GM12878 (cell line): ENCODE measurements around the gene CALHM4. TPM values are rescaled to one million over a fixed set of nuclear protein-coding genes. Genes with fewer than 3 reads are reported as not detected.

ENCODE experiments used
- ATAC-seq: fragments of 200-7000 bp; cut with Tn5 transposase; 3 replicates; pipeline ENCODE4 v1.9.1; 2020; ENCODE audit warnings: mild to moderate bottlenecking, moderate library complexity
- BruUV-seq: library from RNA; stranded (reverse); fragments of 400-500 nt; replicated peaks from 2 replicates; lab custom pipeline; 2021; lab: Mats Ljungman, UMichigan
- CTCF ChIA-PET: fragments of 300-600 bp; sonication (Branson Sonifier 250); formaldehyde crosslinking; extraction: SDS; loops from one replicate; lab custom pipeline; 2021; ENCODE audit warnings: inconsistent platforms; lab: Yijun Ruan, JAX
- POLR2A ChIA-PET: fragments of 350-600 bp; formaldehyde crosslinking; extraction: SDS; loops from one replicate; lab custom pipeline; 2021; ENCODE audit warnings: inconsistent platforms; lab: Charles Lee
- RAD21 ChIA-PET: fragments of 300-600 bp; sonication (Branson Sonifier 250); formaldehyde crosslinking; loops from one replicate; lab custom pipeline; 2023; ENCODE audit warnings: antibody characterized with exemption; ENCODE audit not compliant: unreplicated experiment; lab: Charles Lee
- SMC1A ChIA-PET: fragments of 300-600 bp; sonication (Branson Sonifier 250); formaldehyde crosslinking; loops from one replicate; lab custom pipeline; 2023; ENCODE audit not compliant: unreplicated experiment, uncharacterized antibody; lab: Charles Lee
- DNase-seq: peaks from one replicate; pipeline ENCODE4 v3.0.0-alpha.2; 2011; ENCODE audit warnings: low read depth, low spot score
- FAIRE-seq: peaks from 3 replicates; lab custom pipeline; 2011; peaks lifted over from hg19 to GRCh38; lab: Jason Lieb, UNC
- H2AFZ ChIP-seq: 2 replicates; pipeline ENCODE4 v1.6.0; 2011; ENCODE audit warnings: low read depth, low read length, control low read depth; ENCODE audit not compliant: control insufficient read depth
- H3K27ac ChIP-seq: 2 replicates; pipeline ENCODE4 v1.5.1; 2011; ENCODE audit warnings: control low read depth; ENCODE audit not compliant: control insufficient read depth, insufficient read depth
- H3K27me3 ChIP-seq, 2 experiments: replicated peaks in 1 of 2; 2 replicates each; pipeline versions ENCODE4 v1.6.0 to v1.6.1; 2011; ENCODE audit warnings: low read length in 1 of 2; ENCODE audit not compliant: control insufficient read depth in 2 of 2, insufficient read depth in 2 of 2
- H3K36me3 ChIP-seq, 2 experiments: 2 replicates each; pipeline ENCODE4 v1.5.1; 2011; ENCODE audit warnings: low read length in 1 of 2; ENCODE audit not compliant: control insufficient read depth in 2 of 2, insufficient read depth in 2 of 2
- H3K4me1 ChIP-seq: 2 replicates; pipeline ENCODE4 v1.6.1; 2011; ENCODE audit warnings: mild to moderate bottlenecking, low read length, moderate library complexity, mixed read lengths; ENCODE audit not compliant: control insufficient read depth, insufficient read depth
- H3K4me2 ChIP-seq: 2 replicates; pipeline ENCODE4 v1.6.0; 2011; ENCODE audit warnings: control low read depth; ENCODE audit not compliant: control insufficient read depth, insufficient read depth
- H3K4me3 ChIP-seq: fragments of 200-600 bp; sonication (generic); 2 replicates; pipeline ENCODE4 v1.5.1; 2016
- H3K79me2 ChIP-seq: 2 replicates; pipeline ENCODE4 v1.6.0; 2011; ENCODE audit warnings: low read length; ENCODE audit not compliant: control insufficient read depth, insufficient read depth
- H3K9ac ChIP-seq: 2 replicates; pipeline ENCODE4 v1.8.0; 2011; ENCODE audit warnings: low read length, control low read depth, mixed read lengths; ENCODE audit not compliant: control insufficient read depth, insufficient read depth
- H3K9me3 ChIP-seq: replicated peaks from 3 replicates; pipeline ENCODE4 v1.5.1; 2011; ENCODE audit warnings: mild to moderate bottlenecking, low read length; ENCODE audit not compliant: control insufficient read depth, insufficient read depth
- H4K20me1 ChIP-seq: 2 replicates; pipeline ENCODE4 v1.6.0; 2011; ENCODE audit not compliant: control insufficient read depth, insufficient read depth
- BMI1 ChIP-seq: fragments of 450-650 bp; IDR thresholded peaks from 2 replicates; pipeline ENCODE4 v1.6.1; 2016; ENCODE audit warnings: mild to moderate bottlenecking, moderate library complexity, borderline replicate concordance
- LARP7 ChIP-seq: fragments of 450-650 bp; IDR thresholded peaks from 2 replicates; pipeline ENCODE4 v1.6.1; 2017; ENCODE audit warnings: mild to moderate bottlenecking
- POLR2AphosphoS5 ChIP-seq: IDR thresholded peaks from 2 replicates; pipeline ENCODE4 v1.6.1; 2011; ENCODE audit warnings: mild to moderate bottlenecking, low read length, inconsistent platforms
- RCOR1 ChIP-seq: conservative IDR thresholded peaks from 2 replicates; pipeline ENCODE4 v1.6.1; 2012; ENCODE audit warnings: low read depth, low read length, improper control_type of control experiment
- SIX5 ChIP-seq: IDR thresholded peaks from 2 replicates; pipeline ENCODE4 v1.6.1; 2011; ENCODE audit warnings: mild to moderate bottlenecking, low read depth, low read length, moderate library complexity; ENCODE audit not compliant: severe bottlenecking
- WGBS: methylation state at CpG from one replicate; pipeline ENCODE4 v1.1.6; 2016; ENCODE audit warnings: low lambda C conversion rate; ENCODE audit not compliant: insufficient replicate concordance, insufficient coverage; ENCODE audit errors: missing lambda C conversion rate; 5-methylcytosine and 5-hydroxymethylcytosine counted together
- in situ Hi-C: fragments of 300-500 bp; cut with MboI; formaldehyde crosslinking; loops from 9 replicates; pipeline ENCODE4 v1.14.3; 2018; ENCODE audit warnings: mixed read lengths
- intact Hi-C: fragments of 100-400 bp; cut with micrococcal nuclease; formaldehyde crosslinking; loops from one replicate; pipeline ENCODE4 v1.14.2; 2022; ENCODE audit not compliant: unreplicated experiment
- polyA plus RNA-seq, 11 experiments: library from polyadenylated mRNA; depleted of rRNA in 4 of 11; unstranded in 6 of 11; stranded (reverse) in 5 of 11; fragments of >200 nt; fragmentation: Nextera tagmentation in 4 of 11; fragmentation: Illumina TruSeq in 1 of 11; extraction: Ambion mirVana in 4 of 11; extraction: Trizol in 1 of 11; gene quantifications; 1 replicate in 1 of 11; 2 replicates in 10 of 11; pipeline versions ENCODE4 v1.2.1 to v1.2.3, GENCODE V29; 2011 to 2016; ENCODE audit warnings: inconsistent platforms in 2 of 11, missing spikeins in 2 of 11, low read depth in 1 of 11
- total RNA-seq, 4 experiments: library from RNA; depleted of rRNA in 3 of 4; stranded (reverse); fragments of >200 nt in 3 of 4; fragmentation: Illumina TruSeq in 1 of 4; extraction: Trizol in 1 of 4; gene quantifications; 2 replicates each; pipeline versions ENCODE4 v1.2.1 to v1.2.3, GENCODE V29; 2013 to 2021
- TF ChIP-seq, protein P1 (sequence below): fragments of 450-650 bp; IDR thresholded peaks from 2 replicates; pipeline ENCODE4 v1.6.1; 2018; ENCODE audit warnings: borderline replicate concordance, mild to moderate bottlenecking; ENCODE audit not compliant: partially characterized antibody
- TF ChIP-seq, protein P2 (sequence below): IDR thresholded peaks from 2 replicates; pipeline ENCODE4 v1.6.1; 2012; ENCODE audit warnings: improper control_type of control experiment, low read depth, low read length; ENCODE audit not compliant: insufficient replicate concordance
- TF ChIP-seq, protein P3 (sequence below): fragments of 450-650 bp; IDR thresholded peaks from 2 replicates; pipeline ENCODE4 v1.6.1; 2018; ENCODE audit warnings: mild to moderate bottlenecking, low read depth, moderate library complexity; ENCODE audit not compliant: partially characterized antibody
- TF ChIP-seq, protein P4 (sequence below): IDR thresholded peaks from 2 replicates; pipeline ENCODE4 v1.6.1; 2012; ENCODE audit warnings: mild to moderate bottlenecking, low read depth, low read length

CALHM4 gene
- total and polyA plus RNA-seq, 10 of the 15 experiments (the other 5 are each of a cell fraction or from before 2014, with no cell fraction given) = not detected

DNA sequence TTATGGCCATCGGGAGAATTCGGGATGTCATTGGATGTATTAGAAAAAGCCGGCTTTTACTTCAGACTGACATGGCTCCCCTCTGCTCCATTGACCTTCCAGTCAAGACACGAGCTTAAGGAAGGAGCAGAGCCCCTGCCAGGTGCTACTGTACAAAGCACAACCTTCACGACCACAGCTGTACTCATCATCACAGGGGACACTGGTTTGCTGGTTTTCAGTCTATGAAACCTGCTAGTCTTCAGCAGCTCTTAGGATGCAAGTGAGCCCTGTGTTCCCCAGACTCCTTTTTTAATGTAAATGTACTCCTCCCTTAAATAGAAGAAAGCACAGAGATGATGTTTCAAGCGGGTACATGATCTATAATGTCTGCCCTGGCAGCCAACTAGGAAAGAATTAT lies 6.2 kb upstream of the CALHM4 start:
- in situ Hi-C loops (no loop called here), intact Hi-C loops (no loop called here)
- Histone ChIP-seq H3K27ac (no peak overlapping the region), H3K4me1 (no peaks in the 10 kb centered on the region), H3K36me3 (no peaks in the 10 kb centered on the region), H4K20me1 (no peaks in the 10 kb centered on the region), H3K9ac (no peak overlapping the region), H3K4me2 (no peak overlapping the region), H3K9me3 (no peaks in the 10 kb centered on the region), H2AFZ (no peak overlapping the region), H3K79me2 (no peaks in the 10 kb centered on the region), H3K27me3 (peaks cover 0 to 4% of the 10 kb centered on the region in 2 experiments; a peak in 1 of 4 replicates), H3K4me3 (no peak overlapping the region)
- CTCF ChIA-PET = interaction anchor here (1.3 kb wide), 1 partner anchor 9 kb away, joined by 3 read pairs; no protein-coding TSS in a partner anchor
- BruUV-seq = no TSS peak
- FAIRE-seq (no peak), DNase-seq (no peak), ATAC-seq (no peak)
- POLR2A ChIA-PET = interaction anchor here (0.5 kb wide), 1 partner anchor 536 kb away, joined by 4 read pairs; no protein-coding TSS in a partner anchor
- SMC1A ChIA-PET = no interaction called here
- RAD21 ChIA-PET = no interaction called here
- 55% methylated on average over 6 of the region's 6 CpGs for WGBS
- TF ChIP-seq, protein P1, sequence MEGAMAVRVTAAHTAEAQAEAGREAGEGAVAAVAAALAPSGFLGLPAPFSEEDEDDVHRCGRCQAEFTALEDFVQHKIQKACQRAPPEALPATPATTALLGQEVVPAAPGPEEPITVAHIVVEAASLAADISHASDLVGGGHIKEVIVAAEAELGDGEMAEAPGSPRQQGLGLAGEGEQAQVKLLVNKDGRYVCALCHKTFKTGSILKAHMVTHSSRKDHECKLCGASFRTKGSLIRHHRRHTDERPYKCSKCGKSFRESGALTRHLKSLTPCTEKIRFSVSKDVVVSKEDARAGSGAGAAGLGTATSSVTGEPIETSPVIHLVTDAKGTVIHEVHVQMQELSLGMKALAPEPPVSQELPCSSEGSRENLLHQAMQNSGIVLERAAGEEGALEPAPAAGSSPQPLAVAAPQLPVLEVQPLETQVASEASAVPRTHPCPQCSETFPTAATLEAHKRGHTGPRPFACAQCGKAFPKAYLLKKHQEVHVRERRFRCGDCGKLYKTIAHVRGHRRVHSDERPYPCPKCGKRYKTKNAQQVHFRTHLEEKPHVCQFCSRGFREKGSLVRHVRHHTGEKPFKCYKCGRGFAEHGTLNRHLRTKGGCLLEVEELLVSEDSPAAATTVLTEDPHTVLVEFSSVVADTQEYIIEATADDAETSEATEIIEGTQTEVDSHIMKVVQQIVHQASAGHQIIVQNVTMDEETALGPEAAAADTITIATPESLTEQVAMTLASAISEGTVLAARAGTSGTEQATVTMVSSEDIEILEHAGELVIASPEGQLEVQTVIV = no peak
- TF ChIP-seq POLR2AphosphoS5 = no peak
- TF ChIP-seq, protein P2, sequence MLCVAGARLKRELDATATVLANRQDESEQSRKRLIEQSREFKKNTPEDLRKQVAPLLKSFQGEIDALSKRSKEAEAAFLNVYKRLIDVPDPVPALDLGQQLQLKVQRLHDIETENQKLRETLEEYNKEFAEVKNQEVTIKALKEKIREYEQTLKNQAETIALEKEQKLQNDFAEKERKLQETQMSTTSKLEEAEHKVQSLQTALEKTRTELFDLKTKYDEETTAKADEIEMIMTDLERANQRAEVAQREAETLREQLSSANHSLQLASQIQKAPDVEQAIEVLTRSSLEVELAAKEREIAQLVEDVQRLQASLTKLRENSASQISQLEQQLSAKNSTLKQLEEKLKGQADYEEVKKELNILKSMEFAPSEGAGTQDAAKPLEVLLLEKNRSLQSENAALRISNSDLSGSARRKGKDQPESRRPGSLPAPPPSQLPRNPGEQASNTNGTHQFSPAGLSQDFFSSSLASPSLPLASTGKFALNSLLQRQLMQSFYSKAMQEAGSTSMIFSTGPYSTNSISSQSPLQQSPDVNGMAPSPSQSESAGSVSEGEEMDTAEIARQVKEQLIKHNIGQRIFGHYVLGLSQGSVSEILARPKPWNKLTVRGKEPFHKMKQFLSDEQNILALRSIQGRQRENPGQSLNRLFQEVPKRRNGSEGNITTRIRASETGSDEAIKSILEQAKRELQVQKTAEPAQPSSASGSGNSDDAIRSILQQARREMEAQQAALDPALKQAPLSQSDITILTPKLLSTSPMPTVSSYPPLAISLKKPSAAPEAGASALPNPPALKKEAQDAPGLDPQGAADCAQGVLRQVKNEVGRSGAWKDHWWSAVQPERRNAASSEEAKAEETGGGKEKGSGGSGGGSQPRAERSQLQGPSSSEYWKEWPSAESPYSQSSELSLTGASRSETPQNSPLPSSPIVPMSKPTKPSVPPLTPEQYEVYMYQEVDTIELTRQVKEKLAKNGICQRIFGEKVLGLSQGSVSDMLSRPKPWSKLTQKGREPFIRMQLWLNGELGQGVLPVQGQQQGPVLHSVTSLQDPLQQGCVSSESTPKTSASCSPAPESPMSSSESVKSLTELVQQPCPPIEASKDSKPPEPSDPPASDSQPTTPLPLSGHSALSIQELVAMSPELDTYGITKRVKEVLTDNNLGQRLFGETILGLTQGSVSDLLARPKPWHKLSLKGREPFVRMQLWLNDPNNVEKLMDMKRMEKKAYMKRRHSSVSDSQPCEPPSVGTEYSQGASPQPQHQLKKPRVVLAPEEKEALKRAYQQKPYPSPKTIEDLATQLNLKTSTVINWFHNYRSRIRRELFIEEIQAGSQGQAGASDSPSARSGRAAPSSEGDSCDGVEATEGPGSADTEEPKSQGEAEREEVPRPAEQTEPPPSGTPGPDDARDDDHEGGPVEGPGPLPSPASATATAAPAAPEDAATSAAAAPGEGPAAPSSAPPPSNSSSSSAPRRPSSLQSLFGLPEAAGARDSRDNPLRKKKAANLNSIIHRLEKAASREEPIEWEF = no peak
- TF ChIP-seq RCOR1 = no peak
- TF ChIP-seq, protein P3, sequence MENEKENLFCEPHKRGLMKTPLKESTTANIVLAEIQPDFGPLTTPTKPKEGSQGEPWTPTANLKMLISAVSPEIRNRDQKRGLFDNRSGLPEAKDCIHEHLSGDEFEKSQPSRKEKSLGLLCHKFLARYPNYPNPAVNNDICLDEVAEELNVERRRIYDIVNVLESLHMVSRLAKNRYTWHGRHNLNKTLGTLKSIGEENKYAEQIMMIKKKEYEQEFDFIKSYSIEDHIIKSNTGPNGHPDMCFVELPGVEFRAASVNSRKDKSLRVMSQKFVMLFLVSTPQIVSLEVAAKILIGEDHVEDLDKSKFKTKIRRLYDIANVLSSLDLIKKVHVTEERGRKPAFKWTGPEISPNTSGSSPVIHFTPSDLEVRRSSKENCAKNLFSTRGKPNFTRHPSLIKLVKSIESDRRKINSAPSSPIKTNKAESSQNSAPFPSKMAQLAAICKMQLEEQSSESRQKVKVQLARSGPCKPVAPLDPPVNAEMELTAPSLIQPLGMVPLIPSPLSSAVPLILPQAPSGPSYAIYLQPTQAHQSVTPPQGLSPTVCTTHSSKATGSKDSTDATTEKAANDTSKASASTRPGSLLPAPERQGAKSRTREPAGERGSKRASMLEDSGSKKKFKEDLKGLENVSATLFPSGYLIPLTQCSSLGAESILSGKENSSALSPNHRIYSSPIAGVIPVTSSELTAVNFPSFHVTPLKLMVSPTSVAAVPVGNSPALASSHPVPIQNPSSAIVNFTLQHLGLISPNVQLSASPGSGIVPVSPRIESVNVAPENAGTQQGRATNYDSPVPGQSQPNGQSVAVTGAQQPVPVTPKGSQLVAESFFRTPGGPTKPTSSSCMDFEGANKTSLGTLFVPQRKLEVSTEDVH = no peak
- no peak for TF ChIP-seq BMI1
- no peak for TF ChIP-seq SIX5
- TF ChIP-seq LARP7 = no peak
- TF ChIP-seq, protein P4, sequence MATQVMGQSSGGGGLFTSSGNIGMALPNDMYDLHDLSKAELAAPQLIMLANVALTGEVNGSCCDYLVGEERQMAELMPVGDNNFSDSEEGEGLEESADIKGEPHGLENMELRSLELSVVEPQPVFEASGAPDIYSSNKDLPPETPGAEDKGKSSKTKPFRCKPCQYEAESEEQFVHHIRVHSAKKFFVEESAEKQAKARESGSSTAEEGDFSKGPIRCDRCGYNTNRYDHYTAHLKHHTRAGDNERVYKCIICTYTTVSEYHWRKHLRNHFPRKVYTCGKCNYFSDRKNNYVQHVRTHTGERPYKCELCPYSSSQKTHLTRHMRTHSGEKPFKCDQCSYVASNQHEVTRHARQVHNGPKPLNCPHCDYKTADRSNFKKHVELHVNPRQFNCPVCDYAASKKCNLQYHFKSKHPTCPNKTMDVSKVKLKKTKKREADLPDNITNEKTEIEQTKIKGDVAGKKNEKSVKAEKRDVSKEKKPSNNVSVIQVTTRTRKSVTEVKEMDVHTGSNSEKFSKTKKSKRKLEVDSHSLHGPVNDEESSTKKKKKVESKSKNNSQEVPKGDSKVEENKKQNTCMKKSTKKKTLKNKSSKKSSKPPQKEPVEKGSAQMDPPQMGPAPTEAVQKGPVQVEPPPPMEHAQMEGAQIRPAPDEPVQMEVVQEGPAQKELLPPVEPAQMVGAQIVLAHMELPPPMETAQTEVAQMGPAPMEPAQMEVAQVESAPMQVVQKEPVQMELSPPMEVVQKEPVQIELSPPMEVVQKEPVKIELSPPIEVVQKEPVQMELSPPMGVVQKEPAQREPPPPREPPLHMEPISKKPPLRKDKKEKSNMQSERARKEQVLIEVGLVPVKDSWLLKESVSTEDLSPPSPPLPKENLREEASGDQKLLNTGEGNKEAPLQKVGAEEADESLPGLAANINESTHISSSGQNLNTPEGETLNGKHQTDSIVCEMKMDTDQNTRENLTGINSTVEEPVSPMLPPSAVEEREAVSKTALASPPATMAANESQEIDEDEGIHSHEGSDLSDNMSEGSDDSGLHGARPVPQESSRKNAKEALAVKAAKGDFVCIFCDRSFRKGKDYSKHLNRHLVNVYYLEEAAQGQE = no peak
